ENCODE measurements around the gene RBBP8NL.

DNA sequence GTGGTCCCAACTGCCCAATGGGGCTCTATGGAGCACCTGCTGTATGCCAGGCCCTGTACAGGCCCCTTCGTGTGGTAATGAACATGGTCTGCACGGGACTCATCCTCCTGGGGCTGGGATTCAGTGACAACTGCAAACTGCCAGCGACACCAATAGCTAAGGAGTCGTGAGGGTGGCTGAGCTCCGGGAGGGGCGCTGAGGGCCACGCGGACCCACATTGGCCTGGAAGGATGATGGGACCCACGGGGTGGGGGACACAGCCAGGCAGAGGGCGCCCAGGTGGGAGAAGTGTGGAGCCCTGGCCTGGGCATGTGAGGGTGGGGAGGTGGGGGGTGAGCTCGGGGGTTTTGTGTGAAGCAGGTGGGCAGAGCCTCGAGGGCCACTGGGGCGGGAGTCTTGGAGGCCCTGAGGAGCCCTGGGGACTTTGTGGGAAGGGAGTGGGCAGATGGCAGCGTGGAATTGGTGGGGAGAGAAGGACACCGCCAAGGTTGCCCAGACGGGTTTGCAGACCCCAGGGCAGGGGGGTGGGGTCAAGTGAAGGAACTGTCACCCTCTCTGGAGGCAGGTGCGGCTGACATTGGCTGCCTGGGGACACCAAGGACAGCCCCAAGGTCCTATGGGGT is 26.0 kb upstream of the RBBP8NL start:
- TF ChIP-seq POLR2A (IDR thresholded peaks at IDR 0.05; ENCODE audit: low read depth) (no peak), EP300 (IDR thresholded peaks at IDR 0.05) (no peak)
- TF ChIP-seq, protein P1, sequence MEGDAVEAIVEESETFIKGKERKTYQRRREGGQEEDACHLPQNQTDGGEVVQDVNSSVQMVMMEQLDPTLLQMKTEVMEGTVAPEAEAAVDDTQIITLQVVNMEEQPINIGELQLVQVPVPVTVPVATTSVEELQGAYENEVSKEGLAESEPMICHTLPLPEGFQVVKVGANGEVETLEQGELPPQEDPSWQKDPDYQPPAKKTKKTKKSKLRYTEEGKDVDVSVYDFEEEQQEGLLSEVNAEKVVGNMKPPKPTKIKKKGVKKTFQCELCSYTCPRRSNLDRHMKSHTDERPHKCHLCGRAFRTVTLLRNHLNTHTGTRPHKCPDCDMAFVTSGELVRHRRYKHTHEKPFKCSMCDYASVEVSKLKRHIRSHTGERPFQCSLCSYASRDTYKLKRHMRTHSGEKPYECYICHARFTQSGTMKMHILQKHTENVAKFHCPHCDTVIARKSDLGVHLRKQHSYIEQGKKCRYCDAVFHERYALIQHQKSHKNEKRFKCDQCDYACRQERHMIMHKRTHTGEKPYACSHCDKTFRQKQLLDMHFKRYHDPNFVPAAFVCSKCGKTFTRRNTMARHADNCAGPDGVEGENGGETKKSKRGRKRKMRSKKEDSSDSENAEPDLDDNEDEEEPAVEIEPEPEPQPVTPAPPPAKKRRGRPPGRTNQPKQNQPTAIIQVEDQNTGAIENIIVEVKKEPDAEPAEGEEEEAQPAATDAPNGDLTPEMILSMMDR (IDR thresholded peaks at IDR 0.05) = no peak

Data from esophagus muscularis mucosa (tissue), 4 donors.